Ovary (tissue), 3 donors: ENCODE results near the gene FAM3D.
"Not testable (repeated sequence)": the region's sequence is repeated elsewhere in the genome, so short reads cannot be mapped to it uniquely, and the experiment has no call there.

Source experiments
- POLR2A ChIP-seq: fragments of 450-650 bp; IDR thresholded peaks from one replicate; pipeline ENCODE4 v1.6.1; 2017; ENCODE audit warnings: antibody characterized with exemption, mild to moderate bottlenecking, moderate library complexity
- TF ChIP-seq, protein P1 (sequence below), 3 donors: fragments of 450-650 bp in 2 of 3; fragments of 200-600 bp in 1 of 3; IDR thresholded peaks; one replicate each; pipeline versions ENCODE4 v1.5.1 to v1.8.0; 2016 to 2022; ENCODE audit warnings: antibody characterized with exemption in 3 of 3, mild to moderate bottlenecking in 1 of 3
- donor health status: DM: no; HTN: no; CAD: no.

DNA sequence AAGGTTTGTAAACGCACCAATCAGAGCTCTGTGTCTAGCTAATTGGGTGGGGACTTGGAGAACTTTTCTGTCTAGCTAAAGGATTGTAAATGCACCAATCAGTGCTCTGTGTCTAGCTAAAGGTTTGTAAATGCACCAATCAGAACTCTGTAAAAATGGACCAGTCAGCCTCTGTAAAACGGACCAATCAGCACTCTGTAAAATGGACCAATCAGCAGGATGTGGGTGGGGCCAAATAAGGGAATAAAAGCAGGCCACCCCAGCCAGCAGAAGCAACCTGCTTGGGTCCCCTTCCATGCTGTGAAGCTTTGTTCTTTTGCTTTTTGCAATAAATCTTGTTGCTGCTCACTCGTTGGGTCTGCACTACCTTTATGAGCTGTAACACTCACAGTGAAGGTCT, 42.4 kb upstream of the FAM3D start:
- TF ChIP-seq, protein P1, sequence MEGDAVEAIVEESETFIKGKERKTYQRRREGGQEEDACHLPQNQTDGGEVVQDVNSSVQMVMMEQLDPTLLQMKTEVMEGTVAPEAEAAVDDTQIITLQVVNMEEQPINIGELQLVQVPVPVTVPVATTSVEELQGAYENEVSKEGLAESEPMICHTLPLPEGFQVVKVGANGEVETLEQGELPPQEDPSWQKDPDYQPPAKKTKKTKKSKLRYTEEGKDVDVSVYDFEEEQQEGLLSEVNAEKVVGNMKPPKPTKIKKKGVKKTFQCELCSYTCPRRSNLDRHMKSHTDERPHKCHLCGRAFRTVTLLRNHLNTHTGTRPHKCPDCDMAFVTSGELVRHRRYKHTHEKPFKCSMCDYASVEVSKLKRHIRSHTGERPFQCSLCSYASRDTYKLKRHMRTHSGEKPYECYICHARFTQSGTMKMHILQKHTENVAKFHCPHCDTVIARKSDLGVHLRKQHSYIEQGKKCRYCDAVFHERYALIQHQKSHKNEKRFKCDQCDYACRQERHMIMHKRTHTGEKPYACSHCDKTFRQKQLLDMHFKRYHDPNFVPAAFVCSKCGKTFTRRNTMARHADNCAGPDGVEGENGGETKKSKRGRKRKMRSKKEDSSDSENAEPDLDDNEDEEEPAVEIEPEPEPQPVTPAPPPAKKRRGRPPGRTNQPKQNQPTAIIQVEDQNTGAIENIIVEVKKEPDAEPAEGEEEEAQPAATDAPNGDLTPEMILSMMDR (IDR thresholded peaks at IDR 0.05), result not testable (repeated sequence)
- TF ChIP-seq POLR2A, result not testable (repeated sequence)
